HG02763 (cell line): ENCODE results near the gene TBC1D5.

Experiments used
- ATAC-seq: cut with Tn5 transposase; IDR thresholded peaks from one replicate; pipeline ENCODE4 v1.9.1; 2021; ENCODE audit warnings: mild to moderate bottlenecking, moderate library complexity; ENCODE audit not compliant: unreplicated experiment

TBC1D5 gene

DNA sequence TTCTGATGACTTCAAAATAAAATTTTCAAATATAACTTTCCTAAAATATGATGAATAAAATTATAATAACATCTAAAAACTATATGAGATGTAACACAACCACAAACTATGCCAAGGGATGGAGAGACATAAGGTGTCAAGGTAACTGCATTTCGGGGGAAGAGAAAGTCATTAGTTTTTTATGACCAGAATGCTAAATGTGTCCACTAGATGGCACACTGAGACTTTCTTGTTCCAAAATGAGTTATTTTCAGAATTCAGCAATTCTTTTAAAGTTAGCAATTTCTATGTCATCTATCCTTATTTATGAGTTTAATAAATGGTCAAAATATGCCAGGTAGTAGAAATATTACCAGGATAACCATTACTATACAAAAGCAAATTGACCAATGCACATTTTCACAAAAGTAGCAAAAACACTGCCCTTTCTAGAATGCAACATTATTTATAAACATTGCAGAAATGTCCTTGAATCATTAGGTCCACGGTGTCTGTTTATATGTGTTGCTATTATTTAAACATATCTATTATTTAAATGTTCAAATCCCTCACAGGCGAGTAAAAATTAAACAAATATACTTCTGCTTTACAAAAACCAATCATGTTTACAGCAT lies 483.5 kb downstream of the TBC1D5 start:
- ATAC-seq: no peak

DNA sequence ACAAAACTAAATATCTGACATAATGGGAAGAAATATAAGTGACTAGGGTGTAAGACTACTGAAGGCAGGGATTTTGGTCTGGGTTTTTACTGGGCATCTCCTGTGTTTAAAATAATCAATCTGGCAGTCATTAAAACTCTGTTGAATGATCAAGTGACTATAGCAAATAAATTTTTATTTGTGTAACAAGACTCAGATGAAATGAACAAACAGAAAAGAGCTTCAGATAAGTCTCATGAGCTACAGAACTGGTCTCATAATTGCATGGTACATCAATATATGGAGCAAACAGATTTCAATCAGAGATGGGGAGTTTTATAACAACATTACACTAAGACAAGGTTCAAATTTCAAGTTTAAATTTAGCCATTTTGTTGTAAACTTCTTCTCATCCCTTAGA lies 485.2 kb downstream of the TBC1D5 start:
- no peak for ATAC-seq

DNA sequence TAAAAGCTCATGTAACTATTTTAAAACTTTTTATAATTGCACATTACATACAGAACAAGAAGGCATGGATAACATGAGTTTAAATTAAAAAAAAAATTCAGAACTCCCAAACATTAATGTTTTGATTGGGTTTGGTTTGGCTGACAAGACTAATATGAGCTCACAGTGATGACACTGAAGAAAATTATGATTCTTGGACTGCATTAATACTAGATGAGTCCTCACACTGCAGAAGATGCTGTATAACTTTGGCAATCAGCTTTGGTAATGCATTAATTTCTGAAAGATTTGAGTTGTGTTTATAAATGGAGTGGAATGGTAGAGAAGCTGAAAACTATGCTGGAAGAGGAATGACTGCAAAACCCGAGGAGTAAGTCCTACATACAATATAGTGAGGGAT lies 498.8 kb downstream of the TBC1D5 start:
- ATAC-seq: no peak

DNA sequence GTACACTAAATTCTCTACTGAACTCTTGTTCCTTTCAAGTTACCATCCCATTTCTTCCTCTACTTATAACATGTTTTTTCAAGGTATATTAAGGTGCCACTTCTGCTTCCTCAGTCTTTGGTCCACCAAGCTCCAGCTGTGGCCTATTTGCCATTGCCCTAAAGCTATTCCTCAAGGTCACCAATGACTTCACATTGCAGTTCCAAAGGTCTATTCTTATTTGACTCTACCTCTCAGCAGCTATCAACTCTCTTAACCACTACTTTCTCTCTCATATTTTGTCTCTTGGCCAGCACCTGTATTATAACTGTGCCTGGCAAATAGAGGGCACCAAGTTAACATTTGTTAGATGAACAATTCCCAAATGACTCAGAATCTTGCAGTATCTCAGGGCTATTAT lies 503.0 kb downstream of the TBC1D5 start:
- no peak for ATAC-seq

DNA sequence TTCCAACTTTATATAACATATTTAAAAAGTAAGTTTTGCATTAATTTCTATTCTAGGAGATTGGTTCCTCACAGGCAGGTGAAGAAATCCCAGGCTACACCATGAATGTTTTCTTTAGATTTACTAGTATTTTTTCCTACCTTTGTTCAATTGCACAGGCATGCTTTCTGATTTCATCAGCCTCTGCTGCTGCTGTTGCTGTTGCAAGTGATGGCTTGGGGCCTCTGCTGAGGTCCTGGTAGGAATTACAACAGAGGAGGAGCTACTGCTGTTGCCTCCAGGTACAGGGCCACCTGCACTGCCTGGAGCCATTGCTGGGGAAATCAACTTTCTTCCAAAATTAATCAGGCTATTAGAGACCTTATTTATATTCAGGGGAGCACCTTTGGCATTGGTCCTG lies 504.4 kb downstream of the TBC1D5 start:
- ATAC-seq: no peak

DNA sequence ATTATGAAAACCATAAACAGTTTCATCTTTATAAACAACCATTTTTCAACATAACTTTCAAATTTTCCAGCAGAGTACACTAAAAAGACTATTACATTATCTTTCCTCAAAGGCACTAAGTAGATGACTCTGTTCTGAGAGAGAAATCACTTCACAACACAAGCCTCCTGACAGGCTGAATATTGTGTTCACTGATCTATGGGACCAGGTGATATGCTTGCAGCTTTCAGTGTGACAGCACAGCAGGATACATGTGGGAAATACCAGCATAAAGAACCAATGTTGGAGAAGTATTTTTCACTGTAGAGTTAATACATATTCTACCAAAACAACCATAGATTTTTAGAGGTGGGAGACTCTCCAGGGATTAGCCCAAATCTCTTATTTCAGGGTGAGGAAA lies 507.1 kb downstream of the TBC1D5 start:
- no peak for ATAC-seq

DNA sequence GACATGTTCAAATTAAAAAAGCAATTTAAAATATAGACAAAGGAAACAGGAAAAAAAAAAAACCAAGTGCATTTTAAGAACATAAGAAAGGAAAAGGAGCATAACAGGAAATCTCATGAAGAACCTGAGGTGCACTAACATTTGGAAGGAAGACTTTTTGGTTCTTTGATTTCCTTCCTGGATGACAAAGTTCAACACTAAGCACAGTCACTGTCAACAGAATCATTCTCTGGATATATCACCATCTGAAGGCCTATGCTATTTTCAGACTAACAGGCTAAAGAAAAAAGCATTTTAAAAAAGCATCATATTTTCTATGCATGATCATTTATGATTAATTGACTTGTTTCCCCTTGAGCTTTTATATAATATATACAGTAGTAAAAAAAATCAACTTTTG lies 508.0 kb downstream of the TBC1D5 start:
- no peak for ATAC-seq

DNA sequence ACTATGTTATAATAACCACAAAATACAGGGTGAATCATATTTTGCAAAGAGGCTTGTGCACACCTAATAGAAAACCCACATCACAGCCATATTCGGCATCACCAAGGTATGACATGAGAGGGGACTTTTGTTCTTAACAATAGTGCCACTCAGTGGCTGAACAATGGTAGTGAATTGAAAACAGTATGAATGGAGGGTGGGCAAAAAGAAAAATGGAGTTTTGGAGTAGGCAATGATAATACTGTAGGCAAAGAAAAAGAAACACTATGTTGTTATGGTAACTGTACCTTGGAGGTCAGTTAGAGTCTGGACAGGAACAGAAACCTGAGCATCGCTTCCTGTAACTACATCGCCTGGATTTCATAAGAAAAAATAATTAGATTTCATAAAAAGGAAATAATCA lies 509.0 kb downstream of the TBC1D5 start:
- ATAC-seq: peak; percentile 75

DNA sequence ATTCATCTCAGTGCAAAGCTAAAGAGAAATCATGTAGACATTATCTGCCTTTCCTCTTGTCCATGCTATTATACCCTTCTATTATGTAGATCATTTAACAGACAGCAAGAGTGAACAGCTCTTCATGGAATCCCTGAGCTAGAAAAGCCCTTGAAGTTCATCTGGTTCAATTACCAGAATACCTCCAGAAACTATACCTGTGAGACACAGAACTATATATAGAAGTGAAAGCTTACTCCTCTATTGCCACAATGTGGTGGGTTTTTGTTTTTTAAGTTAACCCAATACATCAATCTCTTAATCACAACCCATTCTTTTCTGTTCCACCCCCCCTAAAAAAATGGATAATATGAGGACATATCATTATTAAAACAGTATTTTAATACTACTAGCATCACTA lies 510.0 kb downstream of the TBC1D5 start:
- ATAC-seq: no peak

DNA sequence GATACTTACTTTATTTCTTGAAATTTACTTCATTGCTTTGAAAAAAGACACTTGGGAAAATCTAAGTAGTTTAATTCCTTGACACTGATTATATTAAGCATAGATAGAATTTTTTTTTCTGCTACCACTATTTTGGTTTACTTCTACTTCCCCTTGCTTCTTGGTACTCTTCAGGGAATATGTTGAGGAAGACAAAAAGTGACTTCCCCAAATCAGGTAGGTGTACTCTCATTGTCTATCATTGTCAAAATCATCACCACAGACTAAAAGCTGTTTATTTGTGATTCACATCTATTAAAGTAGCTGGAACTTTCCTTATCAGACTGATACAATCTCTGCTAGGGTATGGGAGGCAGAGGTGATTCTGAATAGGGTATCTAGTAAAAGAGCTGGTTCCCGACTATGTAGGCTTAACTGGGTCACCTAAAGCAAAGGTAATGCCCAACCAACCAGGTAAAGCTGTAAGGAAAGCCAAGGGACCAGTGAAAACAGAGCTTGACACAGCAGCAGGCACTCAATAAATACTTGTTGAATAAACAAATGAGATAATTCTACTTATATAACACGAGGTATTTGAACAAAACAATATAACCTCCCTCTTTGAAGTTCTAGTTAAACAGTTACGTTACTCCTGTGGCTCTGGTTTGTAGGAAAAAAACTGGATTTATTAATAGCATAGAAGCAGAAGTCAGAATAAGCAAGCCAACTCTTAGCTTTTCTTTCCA lies 510.7 kb downstream of the TBC1D5 start:
- ATAC-seq: no peak

DNA sequence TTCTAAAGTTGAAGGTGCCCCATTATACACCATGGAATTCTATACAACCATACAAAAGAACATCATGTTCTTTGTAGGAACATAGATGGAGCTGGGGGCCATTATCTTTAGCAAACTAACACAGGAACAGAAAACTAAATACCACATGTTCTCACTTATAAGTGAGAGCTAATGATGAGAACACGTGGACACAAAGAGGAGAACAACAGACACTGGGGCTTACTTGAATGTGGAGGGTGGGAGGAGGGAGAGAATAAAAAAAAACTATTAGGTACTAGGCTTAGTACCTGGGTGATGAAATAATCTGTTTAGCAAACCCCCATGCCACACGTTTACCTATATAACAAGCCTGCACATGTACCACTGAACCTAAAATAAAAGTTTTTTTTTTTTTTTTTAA lies 515.0 kb downstream of the TBC1D5 start:
- ATAC-seq: no peak

DNA sequence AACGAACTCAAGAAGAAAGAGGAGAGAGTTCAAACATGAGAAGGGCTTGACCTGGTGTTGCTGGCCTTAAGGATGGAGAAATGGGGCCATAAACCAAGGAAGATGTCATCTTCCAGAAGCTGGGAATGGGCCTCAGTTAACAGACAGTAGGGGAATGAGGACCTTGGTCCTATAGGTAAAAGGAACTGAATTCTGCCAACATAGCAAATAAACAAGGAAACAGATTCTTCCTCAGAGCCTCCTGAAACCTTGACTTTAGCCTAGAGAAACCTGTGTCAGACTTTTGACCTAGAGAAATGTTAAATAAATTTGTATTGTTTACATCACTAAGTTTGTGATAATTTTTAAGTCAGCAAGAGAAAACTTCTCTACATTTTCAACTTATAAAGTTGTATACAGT lies 520.9 kb downstream of the TBC1D5 start:
- ATAC-seq: no peak

DNA sequence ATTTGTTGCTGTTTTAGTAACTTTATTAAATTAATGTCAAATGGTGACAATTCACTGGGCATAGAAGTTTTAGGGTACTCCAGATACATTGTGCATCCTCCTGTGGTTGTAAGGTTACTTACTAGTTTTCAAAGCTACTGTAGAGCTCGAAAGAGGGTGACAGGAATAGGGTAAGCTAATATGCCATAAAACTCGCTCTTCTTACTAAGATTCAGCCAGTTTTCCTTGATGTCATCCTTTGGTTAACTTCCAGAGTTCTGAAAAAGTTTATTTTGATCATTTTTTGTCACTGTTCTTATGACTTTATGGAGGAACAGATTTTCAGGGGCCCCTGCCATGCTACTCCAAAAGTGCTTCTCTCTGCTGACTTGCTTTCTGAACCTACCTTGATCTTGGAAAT lies 522.8 kb downstream of the TBC1D5 start:
- ATAC-seq: no peak

DNA sequence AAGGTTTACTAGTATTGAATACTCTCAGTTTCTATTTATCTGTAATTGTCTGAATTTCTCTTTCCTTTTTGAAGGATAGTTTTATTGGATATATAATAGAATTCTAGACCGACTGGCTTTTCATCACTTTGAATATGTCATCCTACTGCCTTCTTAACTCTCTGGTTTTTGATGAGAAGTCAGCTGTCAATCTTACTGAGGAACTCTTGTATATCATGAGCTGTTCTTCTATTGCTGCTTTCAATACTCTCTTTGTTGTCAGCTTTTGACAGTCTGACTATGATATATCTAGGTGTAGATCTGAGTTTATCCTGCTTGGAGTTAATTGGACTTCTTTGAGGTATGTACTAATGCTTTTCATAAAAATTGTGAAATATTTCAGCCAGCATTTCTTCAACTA lies 523.8 kb downstream of the TBC1D5 start:
- no peak for ATAC-seq

DNA sequence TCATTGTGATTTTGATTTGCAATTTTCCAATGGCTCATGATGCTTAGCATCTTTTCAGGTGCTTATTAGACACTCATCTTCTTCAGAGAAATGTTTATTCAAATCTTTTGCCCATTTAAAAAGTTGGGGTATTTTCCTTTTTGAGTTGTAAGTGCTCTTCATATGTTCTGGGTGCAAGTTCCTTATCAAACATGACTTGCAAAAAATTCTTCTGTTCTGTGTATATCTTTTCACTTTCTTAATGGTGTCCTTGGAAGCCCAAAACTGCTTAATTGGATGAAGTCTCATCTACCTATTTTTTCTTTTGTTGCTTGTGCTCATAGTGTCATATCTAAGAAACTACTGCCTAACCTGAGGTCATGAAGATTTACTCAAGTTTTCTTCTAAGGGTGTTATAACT lies 524.8 kb downstream of the TBC1D5 start:
- no peak for ATAC-seq

DNA sequence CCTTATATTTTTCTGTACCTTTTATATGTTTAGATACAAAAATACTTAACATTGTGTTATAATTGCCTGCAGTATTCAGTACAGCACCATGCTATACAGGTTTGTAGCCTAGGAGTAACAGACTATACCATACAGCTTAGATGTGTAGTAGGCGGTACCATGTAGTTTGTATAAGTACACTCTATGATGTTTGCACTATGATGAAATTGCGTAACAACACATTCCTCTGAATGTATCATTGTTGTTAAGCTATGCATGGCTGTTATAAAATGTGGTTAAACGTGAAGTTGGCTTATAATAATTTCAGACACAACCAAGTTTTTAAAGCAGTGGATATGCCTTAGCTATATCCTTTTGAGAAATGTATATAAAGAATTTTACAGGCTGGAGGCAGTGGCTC lies 529.3 kb downstream of the TBC1D5 start:
- no peak for ATAC-seq

DNA sequence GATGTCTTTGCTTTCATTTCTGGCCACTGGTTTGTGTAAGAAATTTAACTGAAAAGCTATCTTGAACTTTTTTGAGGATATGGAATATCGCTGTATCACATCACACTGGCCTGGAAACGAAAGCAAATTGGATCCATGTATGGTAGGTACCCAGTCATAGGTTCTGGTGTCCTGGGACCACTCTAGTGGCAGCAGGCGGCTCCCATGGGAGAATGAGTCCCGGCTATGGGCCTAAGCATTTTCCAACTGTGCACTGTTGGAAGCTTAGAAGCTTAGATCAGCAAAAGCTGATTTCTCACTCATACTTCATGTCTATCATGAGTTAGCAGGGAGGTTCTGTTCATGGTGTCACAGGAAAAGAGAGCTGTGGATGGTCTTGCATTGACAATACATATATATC lies 534.5 kb downstream of the TBC1D5 start:
- no peak for ATAC-seq

DNA sequence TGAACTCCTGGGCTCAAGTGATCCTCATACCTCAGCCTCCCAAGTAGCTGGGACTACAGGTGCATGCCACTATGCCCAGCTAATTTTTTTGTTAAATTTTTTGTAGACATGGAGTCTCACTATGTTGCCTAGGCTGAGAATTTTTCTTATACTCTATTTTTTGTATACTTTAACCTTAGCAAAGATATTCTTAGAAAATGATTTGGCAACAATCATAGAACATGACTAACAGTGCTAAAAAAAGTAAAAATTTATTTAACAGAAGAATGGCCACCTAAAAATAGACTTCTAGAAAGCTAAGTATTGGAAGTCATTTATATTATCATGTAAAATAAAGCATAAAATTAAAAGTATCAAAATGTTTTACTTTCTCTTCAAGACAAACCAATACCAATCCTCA lies 535.4 kb downstream of the TBC1D5 start:
- no peak for ATAC-seq

DNA sequence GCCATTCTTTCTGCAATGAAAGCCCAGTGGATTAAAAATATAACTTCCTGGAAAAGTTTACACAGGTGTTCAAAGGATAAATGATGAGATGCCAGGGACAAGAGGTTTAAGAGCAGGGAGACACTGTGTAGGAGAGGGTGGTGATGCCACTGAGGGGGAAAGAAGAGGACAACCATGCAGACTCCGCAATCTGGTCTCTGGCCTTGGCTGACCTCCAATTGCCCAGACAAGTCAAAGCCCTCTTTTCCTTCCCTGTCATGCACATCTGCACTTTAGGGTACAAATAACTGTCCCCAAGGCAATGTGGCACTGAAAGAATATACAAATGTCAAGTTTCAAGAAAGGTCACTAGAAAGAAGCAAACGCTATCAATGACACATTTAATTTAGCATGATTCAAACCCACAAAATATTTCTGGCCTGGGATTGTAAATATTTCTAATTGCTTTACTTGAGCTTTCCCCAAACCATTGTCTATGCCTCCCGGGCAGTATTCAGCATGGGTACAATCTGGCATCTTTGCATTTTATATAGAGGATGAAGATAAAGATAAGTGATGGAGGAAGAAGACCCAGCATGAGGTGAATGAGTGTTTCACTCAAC lies 538.3 kb downstream of the TBC1D5 start:
- no peak for ATAC-seq

DNA sequence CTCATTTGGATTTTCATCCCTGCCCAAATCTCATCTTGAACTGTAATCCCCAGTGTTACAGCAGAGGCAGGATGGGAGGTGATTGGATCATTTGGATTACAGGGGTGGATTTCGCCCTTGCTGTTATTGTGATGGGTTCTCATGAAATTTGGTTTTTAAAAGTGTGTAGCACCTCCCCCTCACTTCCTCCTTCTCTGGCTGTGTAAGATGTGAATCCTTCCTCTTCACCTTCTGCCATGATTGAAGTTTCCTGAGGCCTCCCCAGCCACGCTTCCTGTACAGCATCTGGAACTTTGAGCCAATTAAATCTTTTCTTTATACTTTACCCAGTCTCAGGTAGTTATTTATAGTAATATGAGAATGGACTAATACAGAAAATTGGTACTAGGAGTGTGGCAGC lies 540.9 kb downstream of the TBC1D5 start:
- ATAC-seq: no peak

DNA sequence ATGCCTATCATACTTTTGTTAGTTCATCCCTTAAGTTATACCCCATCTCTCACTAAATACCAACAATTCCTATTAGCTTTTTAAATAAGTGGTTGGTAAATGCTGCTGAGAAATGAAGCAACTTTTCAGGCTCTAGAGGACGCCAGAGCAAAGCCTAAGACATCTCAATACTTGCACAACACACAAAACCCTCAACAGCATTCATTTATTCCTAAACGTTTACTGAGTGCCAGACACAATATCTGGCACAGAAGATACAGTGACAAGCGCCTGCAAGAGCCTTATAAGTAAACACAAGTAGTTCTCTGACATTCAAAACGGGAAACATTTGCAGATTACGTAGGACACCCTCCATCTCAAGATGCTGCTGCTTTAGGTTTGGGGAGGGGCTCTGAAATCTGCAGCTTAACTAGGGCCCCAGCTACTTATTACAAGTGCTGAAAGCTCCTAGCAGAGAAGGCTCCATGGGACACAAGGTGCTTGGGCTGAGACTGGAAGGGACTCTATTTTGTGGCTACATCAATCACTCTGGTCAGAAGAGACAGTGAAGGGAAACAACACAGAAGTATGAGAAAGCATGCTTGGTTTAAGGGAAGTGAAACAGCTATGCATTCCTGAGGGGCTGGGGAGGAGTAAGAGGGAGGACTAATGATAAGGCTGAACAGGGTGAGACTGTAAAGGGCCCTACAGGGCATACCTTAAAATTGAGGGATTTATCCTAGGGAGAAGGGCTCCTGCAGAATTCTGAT lies 546.4 kb downstream of the TBC1D5 start:
- ATAC-seq: peak; percentile 69

DNA sequence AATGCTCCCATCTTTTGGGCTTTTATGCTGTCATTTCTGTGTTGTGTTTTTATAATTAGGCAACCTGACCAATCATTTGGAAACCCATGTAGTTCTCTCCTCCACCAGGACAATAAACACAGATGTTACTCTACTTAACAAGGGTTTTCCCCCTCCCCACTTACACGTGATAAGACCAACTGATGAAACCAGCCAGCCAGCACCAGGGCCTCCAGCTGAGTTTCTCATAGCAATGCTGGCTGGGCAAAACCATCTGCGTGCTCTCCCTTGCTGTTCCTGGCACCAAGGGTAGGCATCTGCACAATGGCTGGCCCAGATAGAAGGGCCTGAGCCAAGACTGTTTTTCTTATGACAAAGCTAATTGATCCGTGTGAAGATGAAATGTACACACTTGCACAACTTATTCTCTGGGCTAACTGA lies 547.2 kb downstream of the TBC1D5 start:
- ATAC-seq: peak; percentile 91
